Liver (tissue), 9 donors: ENCODE data around the gene NAT9. TPM values are rescaled to one million over a fixed set of nuclear protein-coding genes. Genes with fewer than 3 reads are reported as not detected.

Source experiments
- DNase-seq: peaks from one replicate; pipeline ENCODE4 v3.0.0-alpha.2; 2017; ENCODE audit warnings: low spot score
- H3K27ac ChIP-seq, 2 donors: one replicate each; pipeline ENCODE4 v1.7.0; 2013; ENCODE audit warnings: inconsistent platforms in 2 of 2, low read length in 2 of 2, control low read depth in 1 of 2, low read depth in 1 of 2, mild to moderate bottlenecking in 1 of 2
- H3K27me3 ChIP-seq, 4 donors: one replicate each; pipeline versions ENCODE4 v1.6.1 to v1.7.0; 2013; ENCODE audit warnings: low read length in 3 of 4, inconsistent platforms in 1 of 4, mild to moderate bottlenecking in 1 of 4, moderate library complexity in 1 of 4; ENCODE audit not compliant: control insufficient read depth in 4 of 4, insufficient read depth in 4 of 4
- H3K36me3 ChIP-seq, 4 donors: one replicate each; pipeline versions ENCODE4 v1.6.1 to v1.7.0; 2013; ENCODE audit warnings: low read length in 3 of 4, mild to moderate bottlenecking in 3 of 4, low read depth in 1 of 4, moderate library complexity in 1 of 4; ENCODE audit not compliant: control insufficient read depth in 4 of 4, insufficient read depth in 3 of 4
- H3K4me1 ChIP-seq, 4 donors: one replicate each; pipeline versions ENCODE4 v1.6.1 to v1.7.0; 2013; ENCODE audit warnings: low read length in 3 of 4, mild to moderate bottlenecking in 3 of 4, moderate library complexity in 1 of 4; ENCODE audit not compliant: control insufficient read depth in 4 of 4, insufficient read depth in 4 of 4
- H3K4me3 ChIP-seq, 3 donors: one replicate each; pipeline versions ENCODE4 v1.6.1 to v1.7.0; 2013; ENCODE audit warnings: low read length in 3 of 3, control low read depth in 1 of 3, low read depth in 1 of 3, mild to moderate bottlenecking in 1 of 3
- H3K9ac ChIP-seq, 2 donors: one replicate each; pipeline ENCODE4 v1.7.0; 2013; ENCODE audit warnings: low read length in 2 of 2, mild to moderate bottlenecking in 2 of 2, moderate library complexity in 2 of 2, control low read depth in 1 of 2, low read depth in 1 of 2
- H3K9me3 ChIP-seq, 4 donors: one replicate each; pipeline versions ENCODE4 v1.6.1 to v1.7.0; 2013; ENCODE audit warnings: low read length in 3 of 4; ENCODE audit not compliant: control insufficient read depth in 4 of 4
- EGR1 ChIP-seq, 2 donors: IDR thresholded peaks; 2 replicates each; pipeline ENCODE4 v1.6.1; 2016 to 2018; ENCODE audit warnings: antibody characterized with exemption in 2 of 2, low read depth in 2 of 2
- FOXA1 ChIP-seq: IDR thresholded peaks from 2 replicates; pipeline ENCODE4 v1.6.1; 2016; ENCODE audit warnings: antibody characterized with exemption
- FOXA2 ChIP-seq: IDR thresholded peaks from 2 replicates; pipeline ENCODE4 v1.6.1; 2016; ENCODE audit warnings: antibody characterized with exemption
- GABPA ChIP-seq, 2 donors: IDR thresholded peaks in 1 of 2; conservative IDR thresholded peaks in 1 of 2; 2 replicates each; pipeline ENCODE4 v1.6.1; 2016; ENCODE audit warnings: antibody characterized with exemption in 2 of 2, mild to moderate bottlenecking in 1 of 2, moderate library complexity in 1 of 2
- HNF4A ChIP-seq, 2 donors: conservative IDR thresholded peaks; 2 replicates each; pipeline ENCODE4 v1.6.1; 2016; ENCODE audit warnings: antibody characterized with exemption in 2 of 2, mild to moderate bottlenecking in 2 of 2
- HNF4G ChIP-seq: IDR thresholded peaks from 2 replicates; pipeline ENCODE4 v1.6.1; 2016; ENCODE audit warnings: antibody characterized with exemption
- JUND ChIP-seq, 2 donors: IDR thresholded peaks; 2 replicates each; pipeline ENCODE4 v1.6.1; 2016; ENCODE audit warnings: antibody characterized with exemption in 2 of 2
- NR2F2 ChIP-seq: IDR thresholded peaks from 2 replicates; pipeline ENCODE4 v1.6.1; 2016; ENCODE audit warnings: antibody characterized with exemption
- RAD21 ChIP-seq, 2 donors: IDR thresholded peaks; 2 replicates each; pipeline ENCODE4 v1.6.1; 2016; ENCODE audit warnings: antibody characterized with exemption in 2 of 2, mild to moderate bottlenecking in 2 of 2
- RXRA ChIP-seq, 2 donors: IDR thresholded peaks; 2 replicates each; pipeline ENCODE4 v1.6.1; 2017 to 2018; ENCODE audit warnings: antibody characterized with exemption in 2 of 2, mild to moderate bottlenecking in 1 of 2
- SP1 ChIP-seq: IDR thresholded peaks from 2 replicates; pipeline ENCODE4 v1.6.1; 2018; ENCODE audit warnings: antibody characterized with exemption, mild to moderate bottlenecking
- TAF1 ChIP-seq: conservative IDR thresholded peaks from 2 replicates; pipeline ENCODE4 v1.6.1; 2016; ENCODE audit warnings: antibody characterized with exemption, mild to moderate bottlenecking
- YY1 ChIP-seq: IDR thresholded peaks from 2 replicates; pipeline ENCODE4 v1.6.1; 2016; ENCODE audit warnings: antibody characterized with exemption, mild to moderate bottlenecking
- WGBS: extraction: QIAGEN DNeasy Blood & Tissue Kit; methylation state at CpG from one replicate; pipeline ENCODE4 v1.1.7; 2013; 5-methylcytosine and 5-hydroxymethylcytosine counted together
- polyA plus RNA-seq, 2 donors: library from polyadenylated mRNA; stranded (reverse) in 1 of 2; unstranded in 1 of 2; fragments of 200-250 nt in 1 of 2; fragments of >200 nt in 1 of 2; fragmentation: Nextera tagmentation in 1 of 2; extraction: Ambion mirVana in 1 of 2; gene quantifications; one replicate each; pipeline versions ENCODE4 v1.2.1 to v1.2.3, GENCODE V29; 2013 to 2015
- total RNA-seq, 2 donors: library from RNA; depleted of rRNA; stranded (reverse); fragments of >200 nt; gene quantifications; one replicate each; pipeline ENCODE4 v1.2.3, GENCODE V29; 2014
- TF ChIP-seq, protein P1 (sequence below): IDR thresholded peaks from 2 replicates; pipeline ENCODE4 v1.6.1; 2016; ENCODE audit warnings: antibody characterized with exemption
- TF ChIP-seq, protein P2 (sequence below): fragments of 150-350 bp; IDR thresholded peaks from 2 replicates; pipeline ENCODE4 v1.5.1; 2017; ENCODE audit warnings: improper control_type of control experiment, low read depth, low read length; ENCODE audit not compliant: missing input control
- TF ChIP-seq, protein P3 (sequence below): IDR thresholded peaks from 2 replicates; pipeline ENCODE4 v1.6.1; 2016; ENCODE audit warnings: antibody characterized with exemption
- TF ChIP-seq, protein P4 (sequence below): IDR thresholded peaks from 2 replicates; pipeline ENCODE4 v1.6.1; 2016; ENCODE audit warnings: antibody characterized with exemption, mild to moderate bottlenecking
- TF ChIP-seq, protein P5 (sequence below): IDR thresholded peaks from 2 replicates; pipeline ENCODE4 v1.6.1; 2016; ENCODE audit warnings: antibody characterized with exemption
- donor health status: healthy.
- donor health status: healthy.
- donor health status: healthy.
- donor health status: healthy.
- donor health status: healthy.

The NAT9 gene
- total and polyA plus RNA-seq, 4 donors: 8.1 to 25.5 (median 17.1) TPM

DNA sequence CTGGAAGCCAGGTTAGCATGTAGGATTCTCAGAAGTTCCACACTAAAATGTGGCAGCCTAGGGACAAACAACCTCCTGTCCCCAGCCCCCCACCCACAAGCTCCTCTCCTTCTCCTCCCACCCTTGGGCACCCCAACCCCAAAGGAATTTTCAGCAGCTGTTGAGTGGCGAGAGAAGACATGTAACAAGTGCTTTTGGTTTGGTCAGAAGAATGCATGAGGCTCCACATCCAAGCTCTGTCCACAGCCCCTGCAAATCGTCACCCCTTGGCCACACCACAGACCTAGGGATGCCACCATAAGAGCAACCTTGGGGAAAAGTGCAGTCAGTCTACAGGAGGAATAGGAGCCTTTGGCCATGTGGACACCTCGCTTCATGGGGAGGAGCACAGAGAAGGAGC lies 51.0 kb downstream of the NAT9 start:
- H3K9ac ChIP-seq: no peak overlapping the region
- no peaks in the 10 kb centered on the region for H3K36me3 ChIP-seq
- 96% methylated on average over 3 of the region's 3 CpGs for whole genome bisulfite sequencing
- no peak overlapping the region for H3K4me3 ChIP-seq
- no peaks in the 10 kb centered on the region for H3K27me3 ChIP-seq
- H3K4me1 ChIP-seq: no peaks in the 10 kb centered on the region
- no peaks in the 10 kb centered on the region for H3K9me3 ChIP-seq
- no peak for TF ChIP-seq NR2F2
- no peak for TF ChIP-seq HNF4G
- no peak for TF ChIP-seq FOXA1
- TF ChIP-seq RXRA (IDR thresholded peaks at IDR 0.05): no peak
- no peak for TF ChIP-seq HNF4A (conservative IDR thresholded peaks at IDR 0.05)
- TF ChIP-seq, protein P1, sequence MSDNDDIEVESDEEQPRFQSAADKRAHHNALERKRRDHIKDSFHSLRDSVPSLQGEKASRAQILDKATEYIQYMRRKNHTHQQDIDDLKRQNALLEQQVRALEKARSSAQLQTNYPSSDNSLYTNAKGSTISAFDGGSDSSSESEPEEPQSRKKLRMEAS: no peak
- TF ChIP-seq YY1: no peak
- no peak for TF ChIP-seq TAF1
- TF ChIP-seq EGR1 (IDR thresholded peaks at IDR 0.05; ENCODE audit: low read depth in 2 of 2): no peak
- TF ChIP-seq, protein P2, sequence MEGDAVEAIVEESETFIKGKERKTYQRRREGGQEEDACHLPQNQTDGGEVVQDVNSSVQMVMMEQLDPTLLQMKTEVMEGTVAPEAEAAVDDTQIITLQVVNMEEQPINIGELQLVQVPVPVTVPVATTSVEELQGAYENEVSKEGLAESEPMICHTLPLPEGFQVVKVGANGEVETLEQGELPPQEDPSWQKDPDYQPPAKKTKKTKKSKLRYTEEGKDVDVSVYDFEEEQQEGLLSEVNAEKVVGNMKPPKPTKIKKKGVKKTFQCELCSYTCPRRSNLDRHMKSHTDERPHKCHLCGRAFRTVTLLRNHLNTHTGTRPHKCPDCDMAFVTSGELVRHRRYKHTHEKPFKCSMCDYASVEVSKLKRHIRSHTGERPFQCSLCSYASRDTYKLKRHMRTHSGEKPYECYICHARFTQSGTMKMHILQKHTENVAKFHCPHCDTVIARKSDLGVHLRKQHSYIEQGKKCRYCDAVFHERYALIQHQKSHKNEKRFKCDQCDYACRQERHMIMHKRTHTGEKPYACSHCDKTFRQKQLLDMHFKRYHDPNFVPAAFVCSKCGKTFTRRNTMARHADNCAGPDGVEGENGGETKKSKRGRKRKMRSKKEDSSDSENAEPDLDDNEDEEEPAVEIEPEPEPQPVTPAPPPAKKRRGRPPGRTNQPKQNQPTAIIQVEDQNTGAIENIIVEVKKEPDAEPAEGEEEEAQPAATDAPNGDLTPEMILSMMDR: no peak
- TF ChIP-seq, protein P3, sequence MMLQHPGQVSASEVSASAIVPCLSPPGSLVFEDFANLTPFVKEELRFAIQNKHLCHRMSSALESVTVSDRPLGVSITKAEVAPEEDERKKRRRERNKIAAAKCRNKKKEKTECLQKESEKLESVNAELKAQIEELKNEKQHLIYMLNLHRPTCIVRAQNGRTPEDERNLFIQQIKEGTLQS: no peak
- TF ChIP-seq, protein P4, sequence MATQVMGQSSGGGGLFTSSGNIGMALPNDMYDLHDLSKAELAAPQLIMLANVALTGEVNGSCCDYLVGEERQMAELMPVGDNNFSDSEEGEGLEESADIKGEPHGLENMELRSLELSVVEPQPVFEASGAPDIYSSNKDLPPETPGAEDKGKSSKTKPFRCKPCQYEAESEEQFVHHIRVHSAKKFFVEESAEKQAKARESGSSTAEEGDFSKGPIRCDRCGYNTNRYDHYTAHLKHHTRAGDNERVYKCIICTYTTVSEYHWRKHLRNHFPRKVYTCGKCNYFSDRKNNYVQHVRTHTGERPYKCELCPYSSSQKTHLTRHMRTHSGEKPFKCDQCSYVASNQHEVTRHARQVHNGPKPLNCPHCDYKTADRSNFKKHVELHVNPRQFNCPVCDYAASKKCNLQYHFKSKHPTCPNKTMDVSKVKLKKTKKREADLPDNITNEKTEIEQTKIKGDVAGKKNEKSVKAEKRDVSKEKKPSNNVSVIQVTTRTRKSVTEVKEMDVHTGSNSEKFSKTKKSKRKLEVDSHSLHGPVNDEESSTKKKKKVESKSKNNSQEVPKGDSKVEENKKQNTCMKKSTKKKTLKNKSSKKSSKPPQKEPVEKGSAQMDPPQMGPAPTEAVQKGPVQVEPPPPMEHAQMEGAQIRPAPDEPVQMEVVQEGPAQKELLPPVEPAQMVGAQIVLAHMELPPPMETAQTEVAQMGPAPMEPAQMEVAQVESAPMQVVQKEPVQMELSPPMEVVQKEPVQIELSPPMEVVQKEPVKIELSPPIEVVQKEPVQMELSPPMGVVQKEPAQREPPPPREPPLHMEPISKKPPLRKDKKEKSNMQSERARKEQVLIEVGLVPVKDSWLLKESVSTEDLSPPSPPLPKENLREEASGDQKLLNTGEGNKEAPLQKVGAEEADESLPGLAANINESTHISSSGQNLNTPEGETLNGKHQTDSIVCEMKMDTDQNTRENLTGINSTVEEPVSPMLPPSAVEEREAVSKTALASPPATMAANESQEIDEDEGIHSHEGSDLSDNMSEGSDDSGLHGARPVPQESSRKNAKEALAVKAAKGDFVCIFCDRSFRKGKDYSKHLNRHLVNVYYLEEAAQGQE: no peak
- TF ChIP-seq GABPA (IDR thresholded peaks at IDR 0.05 in 1 of 2, conservative IDR thresholded peaks at IDR 0.05 in 1 of 2): no peak
- TF ChIP-seq FOXA2: no peak
- no peak for TF ChIP-seq RAD21 (IDR thresholded peaks at IDR 0.05)
- TF ChIP-seq, protein P5, sequence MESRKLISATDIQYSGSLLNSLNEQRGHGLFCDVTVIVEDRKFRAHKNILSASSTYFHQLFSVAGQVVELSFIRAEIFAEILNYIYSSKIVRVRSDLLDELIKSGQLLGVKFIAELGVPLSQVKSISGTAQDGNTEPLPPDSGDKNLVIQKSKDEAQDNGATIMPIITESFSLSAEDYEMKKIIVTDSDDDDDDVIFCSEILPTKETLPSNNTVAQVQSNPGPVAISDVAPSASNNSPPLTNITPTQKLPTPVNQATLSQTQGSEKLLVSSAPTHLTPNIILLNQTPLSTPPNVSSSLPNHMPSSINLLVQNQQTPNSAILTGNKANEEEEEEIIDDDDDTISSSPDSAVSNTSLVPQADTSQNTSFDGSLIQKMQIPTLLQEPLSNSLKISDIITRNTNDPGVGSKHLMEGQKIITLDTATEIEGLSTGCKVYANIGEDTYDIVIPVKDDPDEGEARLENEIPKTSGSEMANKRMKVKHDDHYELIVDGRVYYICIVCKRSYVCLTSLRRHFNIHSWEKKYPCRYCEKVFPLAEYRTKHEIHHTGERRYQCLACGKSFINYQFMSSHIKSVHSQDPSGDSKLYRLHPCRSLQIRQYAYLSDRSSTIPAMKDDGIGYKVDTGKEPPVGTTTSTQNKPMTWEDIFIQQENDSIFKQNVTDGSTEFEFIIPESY: no peak
- TF ChIP-seq SP1: no peak
- TF ChIP-seq JUND (IDR thresholded peaks at IDR 0.05): no peak
- no peak overlapping the region for H3K27ac ChIP-seq
- DNase-seq: no peak
